Esophagus muscularis mucosa (tissue), 4 donors: Measurements from ENCODE around the gene PPP1R1B. TPM values are rescaled to one million over a fixed set of nuclear protein-coding genes. Genes with fewer than 3 reads are reported as not detected.
A peak's percentile ranks its signal among the peaks of the same experiment; 100 is the strongest.

ENCODE experiments used
- DNase-seq: peaks from one replicate; pipeline ENCODE4 v3.0.0-alpha.2; 2017; ENCODE audit errors: extremely low spot score
- H3K27ac ChIP-seq, 4 donors: fragments of 200-600 bp; sonication (generic); replicated peaks in 1 of 4; 1 replicate in 3 of 4; 2 replicates in 1 of 4; pipeline ENCODE4 v1.5.1; 2016 to 2019; ENCODE audit warnings: mild to moderate bottlenecking in 1 of 4
- H3K27me3 ChIP-seq, 4 donors: fragments of 200-600 bp; sonication (generic); one replicate each; pipeline versions ENCODE4 v1.5.1 to v1.6.0; 2016 to 2019
- H3K36me3 ChIP-seq, 4 donors: fragments of 200-600 bp; sonication (generic); one replicate each; pipeline ENCODE4 v1.5.1; 2016 to 2019
- H3K4me1 ChIP-seq, 4 donors: fragments of 200-600 bp; sonication (generic); one replicate each; pipeline ENCODE4 v1.5.1; 2016 to 2019
- H3K4me3 ChIP-seq, 4 donors: fragments of 200-600 bp; sonication (generic); 1 replicate in 2 of 4; 2 replicates in 2 of 4; pipeline ENCODE4 v1.5.1; 2016 to 2019; ENCODE audit warnings: mild to moderate bottlenecking in 4 of 4, moderate library complexity in 1 of 4
- H3K9me3 ChIP-seq, 4 donors: fragments of 200-600 bp; sonication (generic); 1 replicate in 3 of 4; 2 replicates in 1 of 4; pipeline ENCODE4 v1.5.1; 2016 to 2019
- EP300 ChIP-seq: sonication (generic); formaldehyde crosslinking; IDR thresholded peaks from one replicate; pipeline ENCODE4 v1.6.1; 2017; ENCODE audit warnings: antibody characterized with exemption
- POLR2A ChIP-seq: fragments of 450-650 bp; IDR thresholded peaks from one replicate; pipeline ENCODE4 v1.6.1; 2017; ENCODE audit warnings: antibody characterized with exemption, moderate library complexity, mild to moderate bottlenecking, low read depth
- POLR2AphosphoS5 ChIP-seq, 2 donors: sonication (generic); formaldehyde crosslinking; IDR thresholded peaks; one replicate each; pipeline ENCODE4 v1.6.1; 2017; ENCODE audit warnings: antibody characterized with exemption in 2 of 2
- WGBS: methylation state at CpG from one replicate; pipeline ENCODE4 v1.1.5; 2018; 5-methylcytosine and 5-hydroxymethylcytosine counted together
- intact Hi-C: fragments of 100-400 bp; cut with DNase I; formaldehyde crosslinking; loops from one replicate; pipeline ENCODE4 v1.15.1; 2023
- total RNA-seq, 4 donors: library from RNA; depleted of rRNA; stranded (reverse); fragments of >200 nt; gene quantifications; one replicate each; pipeline versions ENCODE4 v1.1.0 to v1.2.1, GENCODE V29; 2016
- TF ChIP-seq, protein P1 (sequence below), 3 experiments: fragments of 200-600 bp in 2 of 3; fragments of 450-650 bp in 1 of 3; sonication (generic) in 2 of 3; IDR thresholded peaks; one replicate each; pipeline ENCODE4 v1.5.1; 2017 to 2019; ENCODE audit warnings: antibody characterized with exemption in 3 of 3, mild to moderate bottlenecking in 2 of 3, moderate library complexity in 1 of 3

Gene PPP1R1B
- 10 to 100 TPM in 2 of 4 donors, 1 to 10 TPM in 2; 4.9 to 14.8 (median 9.8) TPM for total RNA-seq

DNA sequence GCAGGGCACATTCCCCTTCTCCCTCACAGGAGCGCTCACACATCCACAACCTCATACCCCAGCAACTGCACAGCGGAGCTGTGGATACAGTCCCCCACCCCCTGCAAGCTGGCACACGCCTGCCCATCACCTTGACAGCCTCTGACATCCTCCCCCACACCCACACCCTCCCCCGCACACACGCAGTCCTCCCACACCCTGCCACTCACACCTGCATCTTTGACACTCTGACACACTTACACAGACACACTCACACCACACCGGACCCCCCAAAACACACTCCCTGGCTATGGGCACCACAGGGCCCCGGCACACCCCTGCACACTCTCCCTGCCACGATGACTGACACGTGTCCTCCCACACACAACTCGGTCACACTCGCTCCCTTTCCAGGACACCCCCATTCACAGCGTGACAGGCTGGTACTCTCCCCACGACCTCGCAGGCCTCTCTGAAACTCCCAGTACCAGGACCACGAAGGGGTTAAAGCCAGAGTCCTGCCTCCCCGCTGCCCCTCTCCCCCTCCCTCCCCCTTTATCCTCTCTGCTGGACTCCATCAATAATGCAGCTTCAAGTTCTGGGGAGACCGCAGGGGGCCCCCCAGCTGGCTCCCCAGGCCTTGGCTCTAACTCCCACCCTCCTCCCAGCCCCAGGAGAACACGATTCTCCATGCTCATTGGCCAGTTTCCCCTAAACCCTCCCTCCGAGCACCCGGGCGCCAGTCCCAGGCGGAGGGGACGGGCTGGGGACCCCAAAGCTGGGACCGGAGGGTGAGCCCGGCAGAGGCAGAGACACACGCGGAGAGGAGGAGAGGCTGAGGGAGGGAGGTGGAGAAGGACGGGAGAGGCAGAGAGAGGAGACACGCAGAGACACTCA is at the start of gene PPP1R1B:
Gene PPP1R1B, plus strand, starts transcription at position 782 of the 876 bp plus-strand sequence. CDS start 441 bp downstream, outside the sequence.
- Histone ChIP-seq H3K36me3 (no peaks in the 10 kb centered on the region), H3K27me3 (peaks cover 0 to 83% (median 27%) of the 10 kb centered on the region in 4 donors), H3K4me3 (peak within 1 kb of the TSS; percentile 27 to 56 (median 41)), H3K9me3 (no peaks in the 10 kb centered on the region), H3K27ac (peak within 1 kb of the TSS in 3 of 4 donors; percentile 1 to 50 (median 26)), H3K4me1 (peaks cover 11 to 36% (median 29%) of the 10 kb centered on the region in 4 donors)
- no peak for TF ChIP-seq POLR2AphosphoS5 (IDR thresholded peaks at IDR 0.05)
- TF ChIP-seq, protein P1, sequence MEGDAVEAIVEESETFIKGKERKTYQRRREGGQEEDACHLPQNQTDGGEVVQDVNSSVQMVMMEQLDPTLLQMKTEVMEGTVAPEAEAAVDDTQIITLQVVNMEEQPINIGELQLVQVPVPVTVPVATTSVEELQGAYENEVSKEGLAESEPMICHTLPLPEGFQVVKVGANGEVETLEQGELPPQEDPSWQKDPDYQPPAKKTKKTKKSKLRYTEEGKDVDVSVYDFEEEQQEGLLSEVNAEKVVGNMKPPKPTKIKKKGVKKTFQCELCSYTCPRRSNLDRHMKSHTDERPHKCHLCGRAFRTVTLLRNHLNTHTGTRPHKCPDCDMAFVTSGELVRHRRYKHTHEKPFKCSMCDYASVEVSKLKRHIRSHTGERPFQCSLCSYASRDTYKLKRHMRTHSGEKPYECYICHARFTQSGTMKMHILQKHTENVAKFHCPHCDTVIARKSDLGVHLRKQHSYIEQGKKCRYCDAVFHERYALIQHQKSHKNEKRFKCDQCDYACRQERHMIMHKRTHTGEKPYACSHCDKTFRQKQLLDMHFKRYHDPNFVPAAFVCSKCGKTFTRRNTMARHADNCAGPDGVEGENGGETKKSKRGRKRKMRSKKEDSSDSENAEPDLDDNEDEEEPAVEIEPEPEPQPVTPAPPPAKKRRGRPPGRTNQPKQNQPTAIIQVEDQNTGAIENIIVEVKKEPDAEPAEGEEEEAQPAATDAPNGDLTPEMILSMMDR (IDR thresholded peaks at IDR 0.05): no peak
- no peak for TF ChIP-seq POLR2A
- no peak for TF ChIP-seq EP300
- intact Hi-C loops: no loop called here
- WGBS: 13% methylated on average over 29 of the region's 29 CpGs
- no peak for DNase-seq

DNA sequence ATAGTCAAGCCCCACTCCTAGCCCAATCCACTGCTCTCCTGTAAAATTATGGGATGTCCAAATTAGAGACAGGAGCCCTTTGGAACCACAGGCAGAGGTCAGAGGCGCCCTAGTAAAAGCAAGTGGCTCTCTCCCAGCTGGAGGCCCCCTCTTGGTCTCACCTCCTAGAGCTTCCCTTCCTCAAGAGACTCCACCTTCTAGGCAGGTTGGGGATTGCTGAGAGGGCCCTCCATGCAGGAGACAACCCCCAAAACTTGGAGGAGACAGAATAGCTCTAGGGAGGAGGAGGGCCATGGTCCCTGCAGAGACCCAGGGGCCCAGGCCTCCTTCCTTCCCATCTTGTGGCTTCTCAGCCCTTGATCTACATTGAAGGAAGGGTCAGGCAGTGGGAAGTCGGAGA is 48.5 kb upstream of the PPP1R1B start:
- H3K4me1 ChIP-seq: peaks cover 9 to 15% (median 13%) of the 10 kb centered on the region in 4 donors
- no peak overlapping the region for H3K27ac ChIP-seq
- H3K36me3 ChIP-seq: no peaks in the 10 kb centered on the region
- no peak for DNase-seq
- H3K27me3 ChIP-seq: peaks cover 0 to 19% (median 0%) of the 10 kb centered on the region in 4 donors
- 90% methylated on average over 2 of the region's 2 CpGs for WGBS
- TF ChIP-seq POLR2AphosphoS5 (IDR thresholded peaks at IDR 0.05) (no peak), POLR2A (no peak), EP300 (no peak)
- TF ChIP-seq, protein P1 (IDR thresholded peaks at IDR 0.05): no peak
- H3K9me3 ChIP-seq: no peaks in the 10 kb centered on the region
- intact Hi-C loops: no loop called here
- H3K4me3 ChIP-seq: no peak overlapping the region

DNA sequence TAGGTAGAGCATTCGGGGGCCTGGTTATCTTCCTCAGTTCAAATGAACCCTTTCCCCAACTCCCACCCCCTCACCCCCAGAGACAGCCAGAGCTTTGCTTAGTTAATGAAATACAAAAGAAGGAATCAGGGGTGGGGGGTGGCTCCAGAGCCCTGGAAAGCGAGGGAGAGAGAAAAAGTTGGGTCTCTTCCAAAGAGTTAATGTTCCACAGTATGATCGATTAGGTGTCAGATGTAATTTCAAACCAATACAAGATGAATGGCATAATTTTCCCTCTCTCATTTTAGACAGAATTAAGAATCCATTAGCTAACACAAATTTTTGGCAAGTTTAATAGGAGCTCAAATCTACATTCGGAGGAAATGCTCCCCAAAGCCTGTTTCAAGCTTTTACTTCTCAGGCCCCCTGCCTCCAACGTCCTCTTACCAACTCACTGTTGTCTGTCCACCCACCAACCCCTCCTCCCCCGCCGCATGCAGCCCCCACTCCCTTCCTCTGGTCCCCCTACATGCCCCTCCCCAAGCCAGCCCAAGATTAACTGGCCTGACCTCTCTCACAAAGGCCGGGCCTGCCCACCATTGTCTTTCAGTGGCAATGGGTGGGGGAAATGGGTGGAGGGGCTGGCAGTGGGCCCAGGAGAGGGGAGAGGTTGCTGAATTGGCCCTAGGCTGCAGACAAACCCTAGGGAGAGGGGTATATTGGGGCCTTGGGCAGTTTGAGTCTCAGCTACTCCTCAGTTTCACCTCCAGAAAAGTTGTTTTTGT is 47.3 kb upstream of the PPP1R1B start:
- Histone ChIP-seq H3K4me1 (peaks cover 0 to 6% (median 6%) of the 10 kb centered on the region in 4 donors), H3K27me3 (peaks cover 0 to 19% (median 0%) of the 10 kb centered on the region in 4 donors), H3K9me3 (no peaks in the 10 kb centered on the region), H3K4me3 (no peak overlapping the region), H3K27ac (no peak overlapping the region), H3K36me3 (no peaks in the 10 kb centered on the region)
- no peak for DNase-seq
- TF ChIP-seq EP300: no peak
- no peak for TF ChIP-seq POLR2A
- TF ChIP-seq, protein P1 (IDR thresholded peaks at IDR 0.05): no peak
- no peak for TF ChIP-seq POLR2AphosphoS5 (IDR thresholded peaks at IDR 0.05)
- WGBS: 59% methylated on average over 8 of the region's 8 CpGs
- intact Hi-C loops: no loop called here

DNA sequence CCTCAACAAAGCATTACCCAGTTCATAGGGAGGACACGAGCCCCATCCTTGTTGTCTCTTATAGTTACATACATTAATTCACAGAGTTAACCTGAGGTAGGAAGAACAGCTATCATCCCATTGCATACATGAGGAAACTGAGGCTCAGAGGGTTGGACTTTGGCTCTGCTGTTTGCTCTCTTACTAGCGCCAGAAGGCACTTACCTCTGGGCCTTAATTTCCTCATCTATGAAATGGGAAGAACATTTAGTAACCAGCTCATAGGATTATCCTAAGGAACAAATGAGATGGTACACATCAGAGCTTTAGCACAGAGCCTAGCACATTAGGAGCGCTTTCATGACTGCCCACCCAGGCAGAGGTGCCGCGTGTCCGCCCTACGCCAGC is 46.7 kb upstream of the PPP1R1B start:
- TF ChIP-seq POLR2A (no peak), POLR2AphosphoS5 (IDR thresholded peaks at IDR 0.05) (no peak), EP300 (no peak)
- TF ChIP-seq, protein P1 (IDR thresholded peaks at IDR 0.05): no peak
- no peak overlapping the region for H3K4me3 ChIP-seq
- no peaks in the 10 kb centered on the region for H3K36me3 ChIP-seq
- H3K9me3 ChIP-seq: no peaks in the 10 kb centered on the region
- H3K27me3 ChIP-seq: peaks cover 0 to 19% (median 0%) of the 10 kb centered on the region in 4 donors
- no peak overlapping the region for H3K27ac ChIP-seq
- intact Hi-C loops: no loop called here
- peaks cover 0 to 6% (median 6%) of the 10 kb centered on the region in 4 donors for H3K4me1 ChIP-seq
- DNase-seq: no peak
- 85% methylated on average over 7 of the region's 7 CpGs for WGBS
